Measurements from ENCODE around the gene FAAH.
A peak's percentile ranks its signal among the peaks of the same experiment; 100 is the strongest.

FAAH gene

GRCh38 chr1:46423574-46424240 is 29.6 kb downstream of the FAAH start:
- DNase-seq (ENCODE audit: low spot score), result no peak

GRCh38 chr1:46424730-46425129 is 30.6 kb downstream of the FAAH start:
- no peak for DNase-seq (ENCODE audit: low spot score)

- DNase-seq (ENCODE audit: low spot score), result no peak
Observed at GRCh38 chr1:46425726-46426125, 31.6 kb downstream of the FAAH start.

GRCh38 chr1:46427541-46427940 is 33.4 kb downstream of the FAAH start:
- no peak for DNase-seq (ENCODE audit: low spot score)

- DNase-seq (ENCODE audit: low spot score), result no peak
Observed at GRCh38 chr1:46429436-46429835, 35.3 kb downstream of the FAAH start.

- no peak for DNase-seq (ENCODE audit: low spot score)
Observed at GRCh38 chr1:46431695-46432094, 37.6 kb downstream of the FAAH start.

GRCh38 chr1:46432781-46433327 is 38.7 kb downstream of the FAAH start:
- DNase-seq (ENCODE audit: low spot score), result no peak

- no peak for DNase-seq (ENCODE audit: low spot score)
Observed at GRCh38 chr1:46434358-46434757, 40.2 kb downstream of the FAAH start.

GRCh38 chr1:46436844-46437243 is 42.7 kb downstream of the FAAH start:
- DNase-seq (ENCODE audit: low spot score), result no peak

- DNase-seq (ENCODE audit: low spot score), result no peak
Observed at GRCh38 chr1:46437723-46438122, 43.6 kb downstream of the FAAH start.

- DNase-seq (ENCODE audit: low spot score), result no peak
Observed at GRCh38 chr1:46438346-46438745, 44.2 kb downstream of the FAAH start.

- DNase-seq (ENCODE audit: low spot score), result no peak
Observed at GRCh38 chr1:46440478-46440877, 46.4 kb downstream of the FAAH start.

GRCh38 chr1:46442317-46443161 is 48.4 kb downstream of the FAAH start:
- peak; percentile 88 for DNase-seq (ENCODE audit: low spot score)

- DNase-seq (ENCODE audit: low spot score), result no peak
Observed at GRCh38 chr1:46444466-46444865, 50.3 kb downstream of the FAAH start.

GRCh38 chr1:46445773-46446256 is 51.7 kb downstream of the FAAH start:
- no peak for DNase-seq (ENCODE audit: low spot score)

- peak; percentile 87 for DNase-seq (ENCODE audit: low spot score)
Observed at GRCh38 chr1:46446646-46447498, 52.8 kb downstream of the FAAH start.

GRCh38 chr1:46447499-46448108 is 53.5 kb downstream of the FAAH start:
- no peak for DNase-seq (ENCODE audit: low spot score)

- peak; percentile 33 for DNase-seq (ENCODE audit: low spot score)
Observed at GRCh38 chr1:46448109-46448911, 54.2 kb downstream of the FAAH start.

- no peak for DNase-seq (ENCODE audit: low spot score)
Observed at GRCh38 chr1:46449223-46450159, 55.4 kb downstream of the FAAH start.

- DNase-seq (ENCODE audit: low spot score), result no peak
Observed at GRCh38 chr1:46450160-46450517, 56.0 kb downstream of the FAAH start.

Measured in GM03348 (cell line).